GM06990 (cell line): Measurements from ENCODE around the gene FAM240A.

Experiments
- DNase-seq: peaks from one replicate; pipeline ENCODE4 v3.0.0-alpha.2; 2011; ENCODE audit not compliant: insufficient read length; ENCODE audit errors: extremely low read depth
- H3K27me3 ChIP-seq: replicated peaks from 2 replicates; pipeline ENCODE4 v1.6.0; 2011; ENCODE audit warnings: low read length; ENCODE audit not compliant: control insufficient read depth, insufficient read depth
- H3K36me3 ChIP-seq: 2 replicates; pipeline ENCODE4 v1.5.1; 2011; ENCODE audit warnings: low read length; ENCODE audit not compliant: control insufficient read depth, insufficient read depth
- H3K4me3 ChIP-seq: replicated peaks from 2 replicates; pipeline ENCODE4 v1.5.1; 2011; ENCODE audit warnings: low read depth, mild to moderate bottlenecking, control low read depth, low read length
- TF ChIP-seq, protein P1 (sequence below): IDR thresholded peaks from 2 replicates; pipeline ENCODE4 v1.5.1; 2011; ENCODE audit warnings: low read length, control low read depth, mild to moderate bottlenecking, inconsistent platforms; ENCODE audit not compliant: insufficient read depth, poor library complexity, severe bottlenecking

The FAM240A gene

DNA sequence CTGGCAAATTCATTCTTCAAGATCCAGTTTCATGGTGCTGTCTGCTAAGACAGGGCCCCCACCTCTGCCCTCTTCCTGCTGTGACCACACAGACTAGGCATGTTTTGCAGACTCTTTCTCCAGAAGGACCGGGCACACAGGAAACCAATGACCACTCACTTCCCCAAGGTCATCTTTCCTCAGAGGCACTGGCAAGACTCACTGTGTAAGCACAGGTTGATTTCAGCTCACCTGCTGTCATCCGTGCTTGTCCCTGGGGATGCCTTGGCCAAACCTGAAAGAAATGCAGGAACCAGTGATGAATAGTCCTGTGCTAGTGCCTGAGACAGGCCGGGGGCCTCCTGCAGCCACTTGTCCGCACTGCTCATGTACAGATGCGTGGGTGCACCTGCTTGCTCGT lies 47.7 kb downstream of the FAM240A start:
- TF ChIP-seq, protein P1, sequence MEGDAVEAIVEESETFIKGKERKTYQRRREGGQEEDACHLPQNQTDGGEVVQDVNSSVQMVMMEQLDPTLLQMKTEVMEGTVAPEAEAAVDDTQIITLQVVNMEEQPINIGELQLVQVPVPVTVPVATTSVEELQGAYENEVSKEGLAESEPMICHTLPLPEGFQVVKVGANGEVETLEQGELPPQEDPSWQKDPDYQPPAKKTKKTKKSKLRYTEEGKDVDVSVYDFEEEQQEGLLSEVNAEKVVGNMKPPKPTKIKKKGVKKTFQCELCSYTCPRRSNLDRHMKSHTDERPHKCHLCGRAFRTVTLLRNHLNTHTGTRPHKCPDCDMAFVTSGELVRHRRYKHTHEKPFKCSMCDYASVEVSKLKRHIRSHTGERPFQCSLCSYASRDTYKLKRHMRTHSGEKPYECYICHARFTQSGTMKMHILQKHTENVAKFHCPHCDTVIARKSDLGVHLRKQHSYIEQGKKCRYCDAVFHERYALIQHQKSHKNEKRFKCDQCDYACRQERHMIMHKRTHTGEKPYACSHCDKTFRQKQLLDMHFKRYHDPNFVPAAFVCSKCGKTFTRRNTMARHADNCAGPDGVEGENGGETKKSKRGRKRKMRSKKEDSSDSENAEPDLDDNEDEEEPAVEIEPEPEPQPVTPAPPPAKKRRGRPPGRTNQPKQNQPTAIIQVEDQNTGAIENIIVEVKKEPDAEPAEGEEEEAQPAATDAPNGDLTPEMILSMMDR = no peak
- DNase-seq = no peak

DNA sequence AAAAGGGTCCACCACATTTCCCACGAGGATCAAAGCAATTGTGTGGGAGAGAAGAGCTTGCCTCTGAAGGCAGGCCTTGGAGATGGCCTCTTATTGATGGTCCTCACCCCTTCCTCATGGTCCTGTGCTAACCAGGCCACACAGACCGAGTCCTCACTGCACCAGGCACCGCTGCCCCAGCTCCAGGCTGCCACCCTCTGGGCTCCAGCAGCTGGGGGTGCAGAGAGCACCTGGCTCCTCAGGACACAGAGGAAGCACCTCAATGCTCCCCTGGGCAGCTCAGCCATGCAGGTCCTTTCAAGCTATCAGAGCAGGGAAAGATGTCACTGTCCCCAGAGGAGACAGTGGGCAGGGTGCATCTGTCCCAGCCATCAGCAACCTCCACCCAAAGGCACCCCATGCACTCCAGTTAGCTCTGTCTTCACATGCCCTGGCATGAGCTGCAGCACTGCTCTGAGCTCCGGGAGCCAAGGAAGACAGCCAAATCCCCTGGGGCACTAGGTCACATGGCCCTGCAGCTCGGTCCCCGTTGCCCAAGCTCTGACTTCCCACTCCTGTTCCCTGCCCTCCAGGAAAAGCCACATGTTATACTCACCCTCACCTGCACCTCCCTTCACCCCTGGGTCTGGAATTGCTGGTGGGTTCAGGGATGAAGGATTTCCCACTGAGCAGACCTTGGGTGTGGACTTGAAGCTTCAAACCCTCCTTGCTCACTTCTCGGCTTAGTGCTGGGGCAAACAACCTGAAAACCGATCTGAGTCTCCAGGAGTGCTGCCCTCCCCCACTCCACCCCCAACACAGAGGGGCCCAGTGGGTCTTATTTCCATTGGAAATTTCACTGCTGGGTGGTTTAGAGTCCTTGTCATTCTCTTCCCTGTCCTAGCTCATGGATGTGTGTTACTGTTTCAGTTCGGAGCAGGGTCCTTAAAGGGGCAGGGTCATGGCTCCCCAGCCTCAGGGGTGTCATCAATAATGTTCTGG lies 48.5 kb downstream of the FAM240A start:
- TF ChIP-seq, protein P1 = no peak
- no peak for DNase-seq

More for the DNA sequence above, 47.7 kb downstream of the FAM240A start:
- no peak overlapping the region for H3K4me3 ChIP-seq
- no peaks in the 10 kb centered on the region for H3K36me3 ChIP-seq
- peaks cover 3% of the 10 kb centered on the region for H3K27me3 ChIP-seq

DNA sequence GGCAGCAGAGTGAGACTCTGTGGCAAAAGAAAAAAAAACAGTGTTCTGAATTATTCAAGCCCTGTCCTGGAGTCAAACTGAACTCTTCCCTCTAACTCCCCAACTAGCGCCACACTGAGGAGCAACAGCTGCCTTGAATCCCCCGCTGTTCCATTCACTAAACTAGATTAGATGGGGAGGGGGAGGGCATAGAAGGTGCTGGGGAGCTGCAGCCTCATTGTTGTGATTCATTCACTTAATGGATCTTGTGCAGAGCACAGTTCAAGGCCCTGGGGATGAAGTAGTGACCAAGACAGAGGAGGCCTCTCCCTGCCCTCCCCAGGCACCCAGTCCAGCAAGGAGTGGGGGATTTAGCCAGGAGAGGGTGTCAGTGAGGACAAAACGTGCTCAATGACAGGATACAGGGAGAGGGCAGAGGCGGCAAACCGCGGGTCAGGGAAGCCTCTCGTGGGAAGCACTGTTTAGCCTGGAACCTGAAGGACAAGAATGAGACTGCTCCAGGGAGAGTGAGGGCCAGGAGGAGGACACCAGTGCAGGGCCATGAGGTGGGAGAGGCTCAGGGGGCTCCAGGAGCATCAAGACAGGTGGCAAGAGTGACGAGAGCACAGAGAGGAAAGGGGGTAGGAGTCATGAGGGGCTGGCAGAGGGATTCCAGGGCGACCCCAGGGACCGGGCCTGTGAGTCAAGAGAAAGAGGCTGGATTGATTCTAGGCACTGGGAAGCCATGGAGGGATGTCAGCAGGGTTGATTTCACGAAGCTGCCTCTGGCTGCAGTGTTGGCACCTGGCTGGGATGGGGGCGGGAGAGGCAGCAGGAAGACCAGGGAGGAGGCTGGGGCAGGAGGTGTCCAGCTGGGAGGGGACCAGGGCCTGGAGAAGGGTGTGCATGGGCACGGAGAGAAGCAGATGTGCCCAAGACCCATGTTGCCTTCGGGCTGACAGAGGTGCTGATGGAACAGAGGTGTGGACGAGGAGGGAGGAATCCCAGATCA lies 49.7 kb downstream of the FAM240A start:
- Histone ChIP-seq H3K4me3 (no peak overlapping the region), H3K27me3 (peaks cover 3% of the 10 kb centered on the region), H3K36me3 (no peaks in the 10 kb centered on the region)
- TF ChIP-seq, protein P1 = no peak
- DNase-seq = no peak

More for the DNA sequence above, 48.5 kb downstream of the FAM240A start:
- Histone ChIP-seq H3K4me3 (no peak overlapping the region), H3K27me3 (peaks cover 3% of the 10 kb centered on the region), H3K36me3 (no peaks in the 10 kb centered on the region)

DNA sequence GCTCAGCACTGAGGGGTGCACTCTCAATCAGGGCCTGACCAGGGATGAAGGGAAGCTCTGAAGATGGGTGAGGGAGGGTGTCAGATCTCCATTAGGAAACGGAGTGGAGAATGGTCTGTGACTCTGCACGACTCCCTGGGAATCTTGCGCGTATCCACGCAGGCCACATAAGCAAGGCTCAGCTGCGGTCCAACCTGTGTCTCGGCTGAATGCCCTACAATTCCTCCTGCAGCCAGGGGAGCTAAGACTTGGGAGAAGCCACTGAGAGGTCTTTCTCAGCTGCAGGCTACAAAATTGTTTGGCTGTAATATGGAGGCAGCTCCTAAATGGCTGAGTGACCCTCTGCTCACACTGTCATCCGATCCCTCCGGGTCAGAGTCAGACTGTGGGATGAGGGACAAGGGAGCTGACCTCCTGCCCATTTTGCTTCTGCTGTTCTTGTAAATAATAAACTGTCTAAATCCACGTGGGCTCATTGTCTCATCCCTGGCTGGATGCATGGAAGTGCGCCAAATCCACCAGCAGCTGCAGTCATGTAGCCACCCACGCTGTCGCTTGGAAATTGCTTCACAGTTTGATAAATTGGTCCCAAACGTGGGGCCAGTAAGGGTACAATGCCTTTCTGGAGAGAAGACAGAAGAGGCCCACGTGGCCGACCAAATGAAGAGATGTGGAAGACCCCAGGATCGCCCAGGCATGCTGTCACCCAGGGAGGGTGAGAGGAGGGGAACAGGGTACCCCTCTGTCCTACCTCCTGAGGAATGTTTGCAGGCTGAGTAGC lies 50.6 kb downstream of the FAM240A start:
- DNase-seq = no peak
- Histone ChIP-seq H3K27me3 (peaks cover 4% of the 10 kb centered on the region), H3K4me3 (no peak overlapping the region), H3K36me3 (no peaks in the 10 kb centered on the region)
- TF ChIP-seq, protein P1 = no peak

DNA sequence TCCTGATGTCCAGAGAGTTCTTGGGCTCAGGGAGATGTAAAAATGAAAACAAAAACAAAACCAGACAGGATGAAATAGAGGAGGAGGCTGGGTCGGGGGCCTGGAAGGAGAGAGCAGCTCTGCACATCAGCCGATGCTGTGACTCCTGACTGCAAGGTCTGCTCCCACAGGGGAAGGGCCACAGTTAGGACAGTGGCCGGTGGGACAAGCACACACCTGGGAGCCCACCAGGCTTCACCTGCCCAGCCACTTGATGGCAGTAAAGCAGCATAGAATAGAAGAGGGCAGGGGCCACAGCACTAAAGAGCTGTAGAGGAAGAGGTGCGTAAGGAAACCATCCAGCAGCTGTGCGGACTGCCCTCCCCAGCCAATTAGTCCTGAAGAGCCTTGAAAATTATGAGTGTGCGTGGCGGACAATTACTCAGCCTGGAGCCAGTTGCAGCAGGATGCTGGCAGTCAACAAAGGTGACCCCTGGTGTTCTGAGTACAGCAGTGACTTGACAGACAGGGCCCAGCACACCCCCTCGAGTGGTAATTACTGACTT lies 51.3 kb downstream of the FAM240A start:
- no peaks in the 10 kb centered on the region for H3K36me3 ChIP-seq
- no peak overlapping the region for H3K4me3 ChIP-seq
- peaks cover 4% of the 10 kb centered on the region for H3K27me3 ChIP-seq
- TF ChIP-seq, protein P1 = no peak
- no peak for DNase-seq
